ENCODE data around the gene CFAP77. TPM values are rescaled to one million over a fixed set of nuclear protein-coding genes. Genes with fewer than 3 reads are reported as not detected.

CFAP77 gene
- total RNA-seq (2014; rRNA removed; shearing (Covaris generic); ENCODE audit: low replicate concordance): not detected in 2 replicates

DNA sequence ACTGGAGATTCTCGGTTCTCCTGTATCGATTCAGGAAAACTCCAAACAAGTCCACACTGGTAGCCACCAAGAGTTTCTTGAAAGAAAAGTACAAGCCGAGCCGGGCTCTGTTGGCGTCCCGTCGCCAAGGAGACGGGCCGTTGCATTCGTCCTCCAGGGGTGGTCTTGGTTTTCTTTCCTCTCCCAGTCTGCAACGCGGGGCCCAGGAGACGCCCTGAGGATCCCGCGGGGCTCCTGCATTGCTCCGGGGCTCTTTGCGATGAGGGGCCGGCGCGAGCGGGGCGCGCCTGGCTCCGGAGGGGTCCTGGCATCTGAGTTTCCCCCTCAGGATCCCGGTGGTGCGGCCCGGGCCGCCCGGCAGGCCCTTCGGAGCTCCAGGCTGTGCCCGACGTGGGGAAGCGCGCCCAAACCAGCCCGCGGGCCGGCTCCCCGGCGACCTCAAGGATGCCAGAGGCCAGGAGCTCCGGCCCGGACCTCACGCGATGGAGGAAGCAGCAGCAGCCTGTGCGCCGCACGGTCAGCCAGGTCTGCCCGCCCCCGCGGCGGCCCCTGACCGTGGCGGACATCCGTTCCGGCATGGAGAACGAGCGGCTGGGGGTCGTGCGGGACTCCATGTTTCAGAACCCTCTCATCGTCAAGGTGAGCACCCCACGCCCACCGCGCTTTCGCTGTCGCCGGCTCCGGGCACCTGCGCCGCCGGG lies at the start of gene CFAP77:
CFAP77 (plus strand) TSS at position 384 of the 701 bp plus-strand sequence; CDS start at position 445, 61 bp downstream.
- Histone ChIP-seq H3K36me3 (ENCODE audit: insufficient read depth, low read length) (no peaks in the 10 kb centered on the region), H3K79me2 (ENCODE audit: low read length) (peaks cover 16% of the 10 kb centered on the region), H3K27ac (ENCODE audit: low read length) (no peak within 1 kb of the TSS), H3K9me3 (ENCODE audit: low read length) (no peaks in the 10 kb centered on the region), H3K9me2 (replicated peaks; ENCODE audit: insufficient read depth, low read length) (no peaks in the 10 kb centered on the region), H4K20me1 (ENCODE audit: insufficient read depth, low read depth, low read length) (peaks cover 13% of the 10 kb centered on the region; the same call in 1 of the 2 replicates), H3K4me1 (ENCODE audit: low read length) (peaks cover 43% of the 10 kb centered on the region), H3K9ac (ENCODE audit: low read length) (no peak within 1 kb of the TSS), H3K27me3 (ENCODE audit: low read length) (no peaks in the 10 kb centered on the region), H2AFZ (ENCODE audit: low read length) (no peak within 1 kb of the TSS), H3K4me2 (ENCODE audit: low read depth, low read length, poor library complexity, severe bottlenecking) (peak within 1 kb of the TSS; percentile 58), H3K4me3 (ENCODE audit: low read length) (no peak within 1 kb of the TSS)
- peak; percentile 65 for DNase-seq

DNA sequence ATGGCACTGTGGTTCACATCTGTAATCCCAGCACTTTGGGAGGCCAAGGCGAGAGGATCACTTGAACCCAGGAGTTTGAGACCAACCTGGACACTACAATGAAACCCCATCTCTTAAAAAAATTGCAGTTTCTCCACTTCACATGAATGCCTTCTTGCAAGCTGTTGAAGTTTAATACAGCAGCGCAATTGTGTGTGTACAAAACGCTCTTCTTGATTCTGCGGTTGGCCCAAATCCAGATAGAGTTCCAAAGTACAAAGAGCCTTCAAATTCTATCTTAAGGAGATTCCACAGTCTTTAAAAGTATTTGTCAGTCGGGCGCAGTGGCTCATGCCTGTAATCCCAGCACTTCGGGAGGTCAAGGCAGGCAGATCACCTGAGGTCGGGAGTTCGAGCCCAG lies 45.9 kb upstream of the CFAP77 start:
- H4K20me1 ChIP-seq (ENCODE audit: insufficient read depth, low read depth, low read length): no peaks in the 10 kb centered on the region
- no peaks in the 10 kb centered on the region for H3K9me2 ChIP-seq (replicated peaks; ENCODE audit: insufficient read depth, low read length)
- H3K9ac ChIP-seq (ENCODE audit: low read length): no peak overlapping the region
- H3K27ac ChIP-seq (ENCODE audit: low read length): no peak overlapping the region
- no peaks in the 10 kb centered on the region for H3K27me3 ChIP-seq (ENCODE audit: low read length)
- no peak for DNase-seq
- H3K79me2 ChIP-seq (ENCODE audit: low read length): no peaks in the 10 kb centered on the region
- H3K4me2 ChIP-seq (ENCODE audit: low read depth, low read length, poor library complexity, severe bottlenecking): no peak overlapping the region
- peaks cover 31% of the 10 kb centered on the region for H3K4me1 ChIP-seq (ENCODE audit: low read length)
- H3K4me3 ChIP-seq (ENCODE audit: low read length): no peak overlapping the region
- no peaks in the 10 kb centered on the region for H3K36me3 ChIP-seq (ENCODE audit: insufficient read depth, low read length)
- H2AFZ ChIP-seq (ENCODE audit: low read length): no peak overlapping the region
- H3K9me3 ChIP-seq (ENCODE audit: low read length): no peaks in the 10 kb centered on the region

DNA sequence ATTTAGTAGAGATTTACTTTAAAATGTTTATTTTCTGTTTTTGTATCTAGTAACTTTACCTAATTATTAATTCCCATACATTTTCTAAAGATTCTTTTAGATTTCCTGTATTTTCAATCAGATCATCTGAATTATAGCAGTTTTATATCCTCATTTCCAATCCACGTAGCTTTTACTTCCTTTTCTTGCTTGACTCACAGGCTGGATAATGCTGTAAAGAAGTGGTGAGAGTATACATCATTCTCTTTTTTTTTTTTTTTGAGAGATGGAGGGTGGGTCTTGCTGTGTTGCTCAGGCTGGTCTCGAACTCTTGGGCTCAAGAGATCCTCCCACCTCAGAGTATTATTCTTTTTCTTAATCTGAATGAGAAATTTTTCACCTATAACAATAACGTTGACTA lies 44.0 kb upstream of the CFAP77 start:
- peaks cover 29% of the 10 kb centered on the region for H3K4me1 ChIP-seq (ENCODE audit: low read length)
- no peak overlapping the region for H3K4me3 ChIP-seq (ENCODE audit: low read length)
- H3K27me3 ChIP-seq (ENCODE audit: low read length): no peaks in the 10 kb centered on the region
- H3K9me3 ChIP-seq (ENCODE audit: low read length): no peaks in the 10 kb centered on the region
- peak overlapping the region; percentile 17; the same call in 1 of the 2 replicates for H3K9ac ChIP-seq (ENCODE audit: low read length)
- peak overlapping the region; percentile 20 for H3K4me2 ChIP-seq (ENCODE audit: low read depth, low read length, poor library complexity, severe bottlenecking)
- peak overlapping the region; percentile 70 for H3K27ac ChIP-seq (ENCODE audit: low read length)
- no peak for DNase-seq
- no peaks in the 10 kb centered on the region for H3K36me3 ChIP-seq (ENCODE audit: insufficient read depth, low read length)
- H3K9me2 ChIP-seq (replicated peaks; ENCODE audit: insufficient read depth, low read length): no peaks in the 10 kb centered on the region
- no peaks in the 10 kb centered on the region for H3K79me2 ChIP-seq (ENCODE audit: low read length)
- no peaks in the 10 kb centered on the region for H4K20me1 ChIP-seq (ENCODE audit: insufficient read depth, low read depth, low read length)
- H2AFZ ChIP-seq (ENCODE audit: low read length): peak overlapping the region; percentile 74; the same call in 1 of the 2 replicates

DNA sequence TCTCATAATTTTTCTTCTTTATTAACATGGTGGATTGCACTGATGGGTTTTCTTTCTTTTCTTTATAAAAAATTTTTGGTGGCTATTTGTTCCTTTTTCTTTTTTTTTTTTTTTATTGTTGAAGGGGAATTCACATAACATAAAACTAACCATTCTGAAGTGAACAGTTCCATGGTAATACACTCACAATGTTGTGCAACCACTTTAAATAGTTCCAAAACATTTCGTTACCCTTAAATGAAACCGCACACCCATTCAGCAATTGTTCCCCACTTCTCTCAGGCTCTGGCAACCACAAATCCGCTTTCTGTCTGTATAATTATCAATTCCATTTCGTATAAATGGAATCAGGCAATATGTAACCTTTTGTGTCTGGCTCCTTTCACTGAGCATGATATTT lies 43.5 kb upstream of the CFAP77 start:
- Histone ChIP-seq H3K79me2 (ENCODE audit: low read length) (no peaks in the 10 kb centered on the region), H3K4me1 (ENCODE audit: low read length) (peaks cover 29% of the 10 kb centered on the region), H3K4me2 (ENCODE audit: low read depth, low read length, poor library complexity, severe bottlenecking) (no peak overlapping the region), H3K9me2 (replicated peaks; ENCODE audit: insufficient read depth, low read length) (no peaks in the 10 kb centered on the region), H2AFZ (ENCODE audit: low read length) (no peak overlapping the region), H3K9ac (ENCODE audit: low read length) (no peak overlapping the region), H3K4me3 (ENCODE audit: low read length) (no peak overlapping the region), H3K9me3 (ENCODE audit: low read length) (no peaks in the 10 kb centered on the region), H4K20me1 (ENCODE audit: insufficient read depth, low read depth, low read length) (no peaks in the 10 kb centered on the region), H3K27me3 (ENCODE audit: low read length) (no peaks in the 10 kb centered on the region), H3K36me3 (ENCODE audit: insufficient read depth, low read length) (no peaks in the 10 kb centered on the region), H3K27ac (ENCODE audit: low read length) (peak overlapping the region; percentile 70; the same call in 1 of the 2 replicates)
- DNase-seq: no peak

DNA sequence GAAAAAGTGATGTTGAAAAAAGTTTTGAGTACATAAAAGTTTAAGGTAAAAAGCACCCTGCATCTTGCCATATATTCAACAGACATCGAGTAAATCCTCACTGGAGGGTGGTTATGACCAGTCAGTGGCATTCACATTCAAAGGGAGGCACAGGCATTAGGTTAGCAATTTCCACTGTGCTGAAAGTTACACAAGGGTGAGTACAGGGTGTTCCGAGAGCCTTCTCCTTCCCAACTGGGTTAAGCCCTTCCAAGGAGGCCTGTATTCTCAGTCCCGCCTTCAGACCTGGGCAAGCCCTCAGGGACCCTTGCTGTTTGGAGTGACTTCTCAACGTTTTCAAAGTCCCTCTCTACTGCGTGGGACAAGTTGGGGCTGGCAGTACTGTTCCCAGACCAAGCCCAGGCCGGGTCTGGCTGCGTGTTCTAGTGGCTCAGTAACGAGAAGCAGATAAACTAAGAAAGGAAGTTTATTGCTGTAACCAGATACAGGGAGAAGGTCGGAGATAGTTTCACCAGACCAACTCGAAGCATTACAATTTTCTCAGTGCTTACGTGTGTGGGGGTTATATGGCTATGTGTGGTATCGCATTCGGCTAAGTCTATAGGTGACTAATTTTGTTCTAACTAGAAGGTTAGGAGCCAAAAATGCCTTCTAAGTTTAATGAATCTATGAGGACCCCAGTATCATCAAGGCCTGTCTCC lies 42.2 kb upstream of the CFAP77 start:
- no peak for DNase-seq
- Histone ChIP-seq H3K4me2 (ENCODE audit: low read depth, low read length, poor library complexity, severe bottlenecking) (no peak overlapping the region), H3K9ac (ENCODE audit: low read length) (no peak overlapping the region), H3K9me2 (replicated peaks; ENCODE audit: insufficient read depth, low read length) (no peaks in the 10 kb centered on the region), H3K4me1 (ENCODE audit: low read length) (peaks cover 29% of the 10 kb centered on the region), H3K36me3 (ENCODE audit: insufficient read depth, low read length) (no peaks in the 10 kb centered on the region), H3K4me3 (ENCODE audit: low read length) (no peak overlapping the region), H4K20me1 (ENCODE audit: insufficient read depth, low read depth, low read length) (no peaks in the 10 kb centered on the region), H3K27ac (ENCODE audit: low read length) (no peak overlapping the region), H3K79me2 (ENCODE audit: low read length) (no peaks in the 10 kb centered on the region), H3K27me3 (ENCODE audit: low read length) (no peaks in the 10 kb centered on the region), H3K9me3 (ENCODE audit: low read length) (no peaks in the 10 kb centered on the region), H2AFZ (ENCODE audit: low read length) (no peak overlapping the region)

DNA sequence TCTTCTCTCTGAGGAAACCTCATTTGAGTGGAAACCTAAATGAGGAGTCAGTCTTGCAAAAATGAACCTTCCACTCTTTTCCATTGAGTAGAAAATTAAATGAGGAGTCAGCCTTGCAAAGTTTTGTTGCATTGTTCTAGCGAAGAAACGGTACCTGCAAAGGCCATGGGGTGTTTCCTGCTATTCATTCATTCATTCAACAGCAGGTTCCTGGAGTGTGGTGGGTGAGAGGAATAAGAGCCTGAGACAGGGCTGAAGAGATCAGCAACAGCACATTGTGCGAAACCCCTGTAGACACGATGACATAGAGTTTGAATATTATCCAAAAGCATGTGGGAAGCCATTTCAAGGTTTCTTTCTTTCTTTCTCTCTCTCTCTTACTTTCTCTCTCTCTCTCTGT lies 40.6 kb upstream of the CFAP77 start:
- Histone ChIP-seq H3K4me2 (ENCODE audit: low read depth, low read length, poor library complexity, severe bottlenecking) (no peak overlapping the region), H3K36me3 (ENCODE audit: insufficient read depth, low read length) (no peaks in the 10 kb centered on the region), H3K27ac (ENCODE audit: low read length) (no peak overlapping the region), H2AFZ (ENCODE audit: low read length) (no peak overlapping the region), H3K9me3 (ENCODE audit: low read length) (no peaks in the 10 kb centered on the region), H3K9me2 (replicated peaks; ENCODE audit: insufficient read depth, low read length) (no peaks in the 10 kb centered on the region), H4K20me1 (ENCODE audit: insufficient read depth, low read depth, low read length) (no peaks in the 10 kb centered on the region), H3K9ac (ENCODE audit: low read length) (no peak overlapping the region), H3K79me2 (ENCODE audit: low read length) (no peaks in the 10 kb centered on the region), H3K27me3 (ENCODE audit: low read length) (no peaks in the 10 kb centered on the region), H3K4me1 (ENCODE audit: low read length) (peaks cover 24% of the 10 kb centered on the region), H3K4me3 (ENCODE audit: low read length) (no peak overlapping the region)
- DNase-seq: no peak

DNA sequence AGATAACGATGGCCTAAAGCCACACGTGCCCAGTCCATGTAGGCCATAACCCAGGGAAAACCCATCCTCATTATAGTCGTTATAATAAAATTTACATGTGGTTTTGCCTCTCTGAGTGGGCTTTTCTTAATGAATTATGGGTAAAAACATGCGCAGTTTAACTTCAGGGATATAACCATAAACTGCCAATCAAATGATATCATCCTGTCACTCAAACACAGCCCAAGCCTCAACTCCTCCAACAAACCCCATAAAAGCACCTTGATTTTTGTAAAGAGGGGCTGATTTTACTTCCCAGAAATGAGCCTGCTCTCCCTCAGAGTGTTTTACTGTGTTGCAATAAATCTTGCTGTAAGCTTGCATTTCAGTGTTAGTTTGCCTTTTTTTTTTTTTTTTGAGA lies 39.4 kb upstream of the CFAP77 start:
- Histone ChIP-seq H3K79me2 (ENCODE audit: low read length) (no peaks in the 10 kb centered on the region), H3K4me2 (ENCODE audit: low read depth, low read length, poor library complexity, severe bottlenecking) (no peak overlapping the region), H3K27me3 (ENCODE audit: low read length) (no peaks in the 10 kb centered on the region), H3K27ac (ENCODE audit: low read length) (no peak overlapping the region), H3K4me1 (ENCODE audit: low read length) (peaks cover 21% of the 10 kb centered on the region), H3K36me3 (ENCODE audit: insufficient read depth, low read length) (no peaks in the 10 kb centered on the region; the same call in 1 of the 2 replicates), H3K4me3 (ENCODE audit: low read length) (no peak overlapping the region), H3K9me2 (replicated peaks; ENCODE audit: insufficient read depth, low read length) (no peaks in the 10 kb centered on the region), H3K9ac (ENCODE audit: low read length) (no peak overlapping the region), H3K9me3 (ENCODE audit: low read length) (no peaks in the 10 kb centered on the region), H4K20me1 (ENCODE audit: insufficient read depth, low read depth, low read length) (no peaks in the 10 kb centered on the region), H2AFZ (ENCODE audit: low read length) (no peak overlapping the region)
- no peak for DNase-seq

Measured in Karpas-422 (cell line).